Nephron (organoid): ENCODE results near the gene CDC42.
A peak's percentile ranks its signal among the peaks of the same experiment; 100 is the strongest.
"Not testable (repeated sequence)": the region's sequence is repeated elsewhere in the genome, so short reads cannot be mapped to it uniquely, and the experiment has no call there.

Experiments used
- H3K27ac Mint-ChIP-seq, 3 experiments: 2 replicates each; pipeline ENCODE4 v1.8.0; 2020; ENCODE audit warnings: mixed read lengths in 3 of 3, mild to moderate bottlenecking in 2 of 3, moderate library complexity in 1 of 3
- H3K27me3 Mint-ChIP-seq: 2 replicates; pipeline ENCODE4 v1.8.0; 2021; ENCODE audit warnings: low read depth, mild to moderate bottlenecking, moderate library complexity, mixed read lengths
- H3K36me3 Mint-ChIP-seq: 2 replicates; pipeline ENCODE4 v1.8.0; 2020; ENCODE audit warnings: low read depth, mixed read lengths
- H3K4me1 Mint-ChIP-seq: 2 replicates; pipeline ENCODE4 v1.8.0; 2020; ENCODE audit warnings: mixed read lengths
- H3K4me3 Mint-ChIP-seq, 3 experiments: 2 replicates each; pipeline ENCODE4 v1.8.0; 2020; ENCODE audit warnings: mild to moderate bottlenecking in 3 of 3, mixed read lengths in 3 of 3, moderate library complexity in 2 of 3
- H3K9me3 Mint-ChIP-seq: 2 replicates; pipeline ENCODE4 v1.8.0; 2020; ENCODE audit warnings: mixed read lengths
- TF ChIP-seq, protein P1 (sequence below), 3 experiments: fragments of 200-600 bp; sonication (generic); IDR thresholded peaks; one replicate each; pipeline ENCODE4 v1.5.0; 2021; ENCODE audit warnings: antibody characterized with exemption in 3 of 3; ENCODE audit not compliant: unreplicated experiment in 3 of 3

Gene CDC42

DNA sequence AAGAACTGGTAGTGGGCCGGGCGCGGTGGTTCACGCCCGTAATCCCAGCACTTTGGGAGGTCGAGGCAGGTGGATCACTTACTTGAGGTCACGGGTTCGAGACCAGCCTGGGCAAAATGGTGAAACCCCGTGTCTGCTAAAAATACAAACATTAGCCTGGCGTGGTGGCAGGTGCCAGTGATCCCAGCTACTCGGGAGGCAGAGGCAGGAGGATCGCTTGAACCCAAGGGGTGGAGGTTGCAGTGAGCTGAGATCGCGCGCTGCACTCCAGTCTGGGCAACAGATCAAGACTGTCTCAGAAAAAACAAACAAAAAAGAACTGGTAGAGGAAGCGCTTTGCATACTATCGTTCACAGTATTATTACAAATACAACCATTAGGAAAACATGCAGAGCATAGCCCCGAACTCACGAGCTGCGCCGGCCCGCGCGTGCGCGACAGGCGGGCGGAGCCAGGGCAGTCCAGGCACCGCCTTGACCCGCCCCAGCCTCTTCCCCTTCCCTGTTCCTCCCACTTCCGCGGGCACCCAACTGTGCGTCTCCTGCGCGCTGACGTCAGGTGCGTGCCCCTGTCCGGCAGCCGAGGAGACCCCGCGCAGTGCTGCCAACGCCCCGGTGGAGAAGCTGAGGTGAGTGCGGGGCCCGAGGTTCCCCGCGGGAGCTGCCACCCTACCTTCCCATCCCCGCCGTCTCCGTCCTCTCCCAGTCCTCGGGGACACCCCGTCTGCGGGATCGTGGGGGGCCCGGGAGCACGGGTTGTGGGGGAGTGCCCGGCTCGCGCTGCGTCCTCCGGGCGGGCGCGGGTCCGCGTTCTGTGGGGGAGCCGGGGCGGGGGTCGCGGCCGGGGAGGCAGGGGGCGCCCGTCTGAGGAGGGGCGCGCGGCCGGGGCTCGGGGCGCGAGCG lies at the start of gene CDC42:
TSS of gene CDC42 (plus strand) at position 595 of the 902 bp plus-strand sequence. CDS start 25,770 bp downstream, outside the sequence.
- Mint-ChIP-seq H3K4me1 (peaks cover 35% of the 10 kb centered on the region), H3K27ac (peak within 1 kb of the TSS; percentile 99 to 100 (median 100)), H3K36me3 (peaks cover 16% of the 10 kb centered on the region), H3K27me3 (no peaks in the 10 kb centered on the region), H3K4me3 (peak within 1 kb of the TSS; percentile 100), H3K9me3 (no peaks in the 10 kb centered on the region)
- TF ChIP-seq, protein P1, sequence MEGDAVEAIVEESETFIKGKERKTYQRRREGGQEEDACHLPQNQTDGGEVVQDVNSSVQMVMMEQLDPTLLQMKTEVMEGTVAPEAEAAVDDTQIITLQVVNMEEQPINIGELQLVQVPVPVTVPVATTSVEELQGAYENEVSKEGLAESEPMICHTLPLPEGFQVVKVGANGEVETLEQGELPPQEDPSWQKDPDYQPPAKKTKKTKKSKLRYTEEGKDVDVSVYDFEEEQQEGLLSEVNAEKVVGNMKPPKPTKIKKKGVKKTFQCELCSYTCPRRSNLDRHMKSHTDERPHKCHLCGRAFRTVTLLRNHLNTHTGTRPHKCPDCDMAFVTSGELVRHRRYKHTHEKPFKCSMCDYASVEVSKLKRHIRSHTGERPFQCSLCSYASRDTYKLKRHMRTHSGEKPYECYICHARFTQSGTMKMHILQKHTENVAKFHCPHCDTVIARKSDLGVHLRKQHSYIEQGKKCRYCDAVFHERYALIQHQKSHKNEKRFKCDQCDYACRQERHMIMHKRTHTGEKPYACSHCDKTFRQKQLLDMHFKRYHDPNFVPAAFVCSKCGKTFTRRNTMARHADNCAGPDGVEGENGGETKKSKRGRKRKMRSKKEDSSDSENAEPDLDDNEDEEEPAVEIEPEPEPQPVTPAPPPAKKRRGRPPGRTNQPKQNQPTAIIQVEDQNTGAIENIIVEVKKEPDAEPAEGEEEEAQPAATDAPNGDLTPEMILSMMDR (IDR thresholded peaks at IDR 0.05; ENCODE audit: unreplicated experiment in 3 of 3), result no peak

DNA sequence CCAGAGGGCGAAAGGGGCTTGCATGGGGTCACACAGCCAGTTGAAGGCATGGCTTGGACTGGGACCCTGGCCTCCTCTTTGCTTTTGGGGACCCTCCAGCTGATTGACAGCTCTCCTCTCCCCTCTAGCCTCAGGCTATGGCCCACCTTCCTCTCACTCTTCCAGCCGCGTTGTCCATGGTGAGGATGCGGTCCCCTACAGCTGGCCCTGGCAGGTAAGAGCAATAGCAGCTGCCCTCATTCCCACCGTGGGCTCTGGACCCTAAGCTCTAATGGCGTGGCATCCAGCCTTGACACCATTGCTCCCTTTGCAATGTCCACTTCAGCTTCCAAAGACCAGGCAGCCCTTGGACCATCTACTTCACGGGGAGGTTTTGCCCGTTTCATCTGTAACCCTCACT lies 49.6 kb upstream of the CDC42 start:
- H3K9me3 Mint-ChIP-seq, H3K27me3 Mint-ChIP-seq, H3K4me1 Mint-ChIP-seq, H3K4me3 Mint-ChIP-seq, H3K36me3 Mint-ChIP-seq, H3K27ac Mint-ChIP-seq: not testable (repeated sequence)

DNA sequence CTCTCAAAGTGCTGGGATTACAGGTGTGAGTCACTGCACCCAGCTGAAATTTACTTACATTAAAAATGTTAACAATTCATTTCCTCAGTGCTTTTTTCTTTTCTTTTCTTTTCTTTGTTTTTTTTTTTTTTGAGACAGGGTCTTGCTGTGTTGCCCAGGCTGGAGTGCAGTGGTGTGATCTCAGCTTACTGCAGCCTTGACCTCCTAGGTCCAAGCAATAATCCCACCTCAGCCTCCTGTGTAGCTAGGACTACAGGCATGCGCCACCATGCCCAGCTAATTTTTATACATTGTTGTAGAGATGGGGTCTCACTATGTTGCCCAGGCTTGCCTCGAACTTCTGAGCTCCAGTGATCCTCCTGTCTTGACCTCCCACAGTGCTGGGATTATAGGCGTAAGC lies 48.5 kb upstream of the CDC42 start:
- not testable (repeated sequence) for H3K4me3 Mint-ChIP-seq, H3K9me3 Mint-ChIP-seq, H3K36me3 Mint-ChIP-seq, H3K27ac Mint-ChIP-seq, H3K27me3 Mint-ChIP-seq, H3K4me1 Mint-ChIP-seq

DNA sequence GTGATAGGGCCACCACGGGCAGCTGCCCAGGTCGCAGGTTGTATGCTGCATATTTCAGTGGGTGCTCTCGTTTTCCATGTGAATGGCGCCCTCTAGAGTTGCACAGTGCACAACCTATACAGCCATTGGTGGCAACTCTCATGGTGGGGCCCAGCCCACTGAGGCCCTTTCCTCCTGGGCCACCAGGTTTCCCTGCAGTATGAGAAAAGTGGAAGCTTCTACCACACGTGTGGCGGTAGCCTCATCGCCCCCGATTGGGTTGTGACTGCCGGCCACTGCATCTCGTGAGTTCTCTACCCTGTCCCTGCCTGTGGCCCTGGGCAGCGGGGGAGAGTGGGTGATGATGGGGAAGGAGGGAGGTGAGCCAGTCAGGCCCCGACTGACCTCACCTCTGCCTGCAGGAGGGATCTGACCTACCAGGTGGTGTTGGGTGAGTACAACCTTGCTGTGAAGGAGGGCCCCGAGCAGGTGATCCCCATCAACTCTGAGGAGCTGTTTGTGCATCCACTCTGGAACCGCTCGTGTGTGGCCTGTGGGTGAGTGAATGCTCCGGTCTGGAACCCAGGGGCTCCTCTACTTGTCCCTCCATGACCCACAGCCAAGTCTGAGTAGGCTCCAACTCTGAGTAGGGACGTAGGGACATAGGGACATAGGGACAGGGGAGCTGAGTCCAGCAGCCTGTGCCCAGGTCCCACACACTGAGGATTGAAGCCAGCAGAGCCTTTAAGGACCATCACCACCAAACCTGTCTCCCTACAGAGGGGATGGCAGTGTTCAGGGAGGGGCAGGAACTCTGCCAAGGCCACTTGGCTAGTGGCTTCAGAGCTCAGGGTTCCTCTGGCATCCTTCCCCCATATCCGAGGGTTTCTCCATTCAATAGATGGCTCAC lies 47.0 kb upstream of the CDC42 start:
- H3K36me3 Mint-ChIP-seq, H3K9me3 Mint-ChIP-seq, H3K27me3 Mint-ChIP-seq, H3K4me3 Mint-ChIP-seq, H3K27ac Mint-ChIP-seq, H3K4me1 Mint-ChIP-seq: not testable (repeated sequence)

DNA sequence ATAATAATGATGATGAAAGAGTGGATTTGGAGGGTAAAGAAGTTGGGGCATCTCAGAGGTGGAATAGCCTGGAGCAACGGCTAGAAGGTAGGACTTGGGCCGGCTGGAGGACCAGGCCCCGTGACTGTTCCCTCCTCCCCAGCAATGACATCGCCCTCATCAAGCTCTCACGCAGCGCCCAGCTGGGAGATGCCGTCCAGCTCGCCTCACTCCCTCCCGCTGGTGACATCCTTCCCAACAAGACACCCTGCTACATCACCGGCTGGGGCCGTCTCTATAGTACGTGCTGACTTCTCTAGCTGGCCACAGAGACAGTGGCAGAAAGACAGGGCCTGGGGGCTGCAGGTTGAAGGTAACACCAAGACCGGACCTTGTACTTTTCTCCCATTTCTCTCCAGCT lies 45.8 kb upstream of the CDC42 start:
- not testable (repeated sequence) for H3K36me3 Mint-ChIP-seq, H3K9me3 Mint-ChIP-seq

DNA sequence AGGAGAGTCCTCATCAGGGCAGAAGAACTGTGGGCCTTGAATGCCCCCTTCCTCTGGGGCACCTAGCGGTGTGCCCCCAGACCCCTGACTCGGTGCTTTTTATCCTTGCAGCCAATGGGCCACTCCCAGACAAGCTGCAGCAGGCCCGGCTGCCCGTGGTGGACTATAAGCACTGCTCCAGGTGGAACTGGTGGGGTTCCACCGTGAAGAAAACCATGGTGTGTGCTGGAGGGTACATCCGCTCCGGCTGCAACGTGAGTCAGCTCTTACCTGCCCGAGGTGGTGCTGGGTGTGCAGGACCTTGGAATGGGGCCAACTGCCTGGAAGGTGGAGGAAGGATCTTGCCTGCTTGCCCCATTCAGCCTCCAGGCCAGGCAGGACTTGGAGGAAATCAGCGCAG lies 45.2 kb upstream of the CDC42 start:
- H3K4me3 Mint-ChIP-seq, H3K4me1 Mint-ChIP-seq, H3K36me3 Mint-ChIP-seq, H3K27me3 Mint-ChIP-seq, H3K9me3 Mint-ChIP-seq, H3K27ac Mint-ChIP-seq: not testable (repeated sequence)

More for the DNA sequence above, 45.8 kb upstream of the CDC42 start:
- not testable (repeated sequence) for H3K27ac Mint-ChIP-seq, H3K27me3 Mint-ChIP-seq, H3K4me3 Mint-ChIP-seq, H3K4me1 Mint-ChIP-seq

DNA sequence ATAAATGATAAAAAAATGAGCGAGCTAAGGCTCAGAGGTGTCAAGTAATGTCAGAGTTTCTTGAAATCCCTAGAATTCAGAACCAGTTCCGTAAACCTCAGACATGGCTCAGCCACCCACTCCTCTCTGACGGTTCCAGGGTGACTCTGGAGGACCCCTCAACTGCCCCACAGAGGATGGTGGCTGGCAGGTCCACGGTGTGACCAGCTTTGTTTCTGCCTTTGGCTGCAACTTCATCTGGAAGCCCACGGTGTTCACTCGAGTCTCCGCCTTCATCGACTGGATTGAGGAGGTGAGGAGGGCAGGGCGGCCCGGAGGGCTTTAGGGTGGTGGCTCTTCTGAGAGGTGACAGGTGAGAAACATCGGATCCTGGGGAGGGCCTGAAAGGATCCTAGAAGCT lies 42.9 kb upstream of the CDC42 start:
- not testable (repeated sequence) for H3K36me3 Mint-ChIP-seq, H3K9me3 Mint-ChIP-seq, H3K27ac Mint-ChIP-seq, H3K4me1 Mint-ChIP-seq, H3K4me3 Mint-ChIP-seq, H3K27me3 Mint-ChIP-seq

DNA sequence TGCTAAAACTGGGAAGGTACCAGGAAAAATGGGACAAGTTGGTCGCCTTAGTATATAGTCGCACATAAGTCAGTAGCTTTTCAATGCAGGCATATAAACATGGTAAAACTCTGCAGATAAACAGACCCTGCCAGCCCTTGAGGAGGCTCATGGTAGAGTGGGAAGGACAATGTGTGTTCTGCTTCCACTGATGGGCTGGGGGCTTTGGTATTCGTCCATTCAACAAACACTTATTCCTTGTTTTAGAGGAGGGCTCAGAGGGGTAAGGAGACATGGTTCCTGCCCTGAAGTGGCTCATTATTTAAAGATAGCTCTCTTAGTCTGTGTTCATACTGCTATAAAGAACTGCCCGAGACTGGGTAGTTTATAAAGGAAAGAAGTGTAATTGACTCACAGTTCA lies 39.8 kb upstream of the CDC42 start:
- H3K27me3 Mint-ChIP-seq, result peaks cover 14% of the 10 kb centered on the region
- not testable (repeated sequence) for H3K27ac Mint-ChIP-seq, H3K9me3 Mint-ChIP-seq, H3K4me3 Mint-ChIP-seq, H3K4me1 Mint-ChIP-seq, H3K36me3 Mint-ChIP-seq

DNA sequence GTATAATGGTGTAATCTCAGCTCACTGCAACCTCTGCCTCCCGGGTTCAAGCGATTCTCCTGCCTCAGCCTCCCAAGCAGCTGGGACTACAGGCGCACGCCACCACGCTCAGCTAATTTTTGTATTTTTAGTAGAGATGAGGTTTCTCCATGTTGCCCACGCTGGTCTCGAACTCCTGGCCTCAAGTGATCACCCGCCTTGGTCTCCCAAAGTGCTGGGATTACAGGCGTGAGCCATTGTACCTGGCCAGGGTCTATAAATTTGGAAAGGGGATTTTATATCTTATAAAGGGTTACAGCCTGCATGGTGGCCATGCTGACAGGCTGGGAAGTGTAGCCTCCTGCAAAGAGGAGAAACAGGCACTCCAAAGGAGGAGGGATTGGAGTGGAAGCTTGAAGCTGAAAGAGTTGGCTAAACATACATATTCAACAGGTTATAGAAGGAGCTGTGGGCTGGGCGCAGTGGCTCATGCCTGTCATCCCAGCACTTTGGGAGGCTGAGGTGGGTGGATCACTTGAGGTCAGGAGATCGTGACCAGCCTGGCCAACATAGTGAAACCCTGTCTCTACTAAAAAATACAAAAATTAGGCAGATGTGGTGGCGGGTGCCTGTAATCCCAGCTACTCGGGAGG lies 37.8 kb upstream of the CDC42 start:
- peaks cover 14% of the 10 kb centered on the region for H3K27me3 Mint-ChIP-seq
- not testable (repeated sequence) for H3K4me3 Mint-ChIP-seq, H3K36me3 Mint-ChIP-seq, H3K27ac Mint-ChIP-seq, H3K9me3 Mint-ChIP-seq, H3K4me1 Mint-ChIP-seq
